ENCODE results near the gene CLCN2.
A peak's percentile ranks its signal among the peaks of the same experiment; 100 is the strongest.
"Not testable (repeated sequence)": the region's sequence is repeated elsewhere in the genome, so short reads cannot be mapped to it uniquely, and the experiment has no call there.

CLCN2 gene

DNA sequence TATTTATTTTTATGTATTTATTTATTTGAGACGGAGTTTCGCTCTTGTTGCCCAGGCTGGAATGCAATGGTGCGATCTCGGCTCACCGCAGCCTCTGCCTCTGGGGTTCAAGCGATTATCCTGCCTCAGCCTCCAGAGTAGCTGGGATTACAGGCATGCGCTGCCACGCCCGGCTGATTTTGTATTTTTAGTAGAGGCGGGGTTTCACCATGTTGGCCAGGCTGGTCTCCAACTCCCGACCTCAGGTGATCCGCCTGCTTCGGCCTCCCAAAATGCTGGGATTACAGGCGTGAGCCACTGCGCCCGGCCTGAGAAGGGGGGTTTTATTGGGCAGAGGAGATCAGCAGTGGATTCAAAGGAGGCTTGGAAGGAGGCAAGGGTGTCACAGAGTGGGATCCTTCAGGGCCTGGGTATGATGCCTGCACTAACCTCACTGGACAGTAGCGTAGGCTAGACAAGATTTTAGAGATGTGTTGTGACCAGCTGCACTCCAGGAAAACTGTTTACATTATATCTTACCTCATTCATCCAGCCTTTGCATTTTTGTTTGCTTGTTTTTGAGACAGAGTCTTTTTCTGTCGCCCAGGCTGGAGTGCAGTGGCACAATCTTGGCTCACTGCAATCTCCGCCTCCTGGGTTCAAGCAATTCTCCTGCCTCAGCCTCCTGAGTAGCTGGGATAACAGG is 21.8 kb downstream of the CLCN2 start:
- peaks cover 21% of the 10 kb centered on the region for H3K36me3 ChIP-seq (ENCODE audit: control insufficient read depth, insufficient read depth, low read length)
- H3K9me3 ChIP-seq (ENCODE audit: control insufficient read depth, insufficient read depth, low read length): not testable (repeated sequence)

GRCh38 chr3:184339001-184339400 is 22.4 kb downstream of the CLCN2 start:
- Histone ChIP-seq H3K4me3 (ENCODE audit: low read depth, low read length) (peak overlapping the region; percentile 27), H3K36me3 (ENCODE audit: control insufficient read depth, insufficient read depth, low read length) (peaks cover 27% of the 10 kb centered on the region), H3K27me3 (ENCODE audit: control insufficient read depth, insufficient read depth, low read length) (no peaks in the 10 kb centered on the region), H3K4me1 (ENCODE audit: control insufficient read depth, insufficient read depth, low read length) (peaks cover 25% of the 10 kb centered on the region), H3K9me3 (ENCODE audit: control insufficient read depth, insufficient read depth, low read length) (no peaks in the 10 kb centered on the region), H3K9ac (ENCODE audit: low read depth, low read length) (no peak overlapping the region), H3K27ac (ENCODE audit: low read depth, low read length) (peak overlapping the region; percentile 46)

More for the DNA sequence above, 21.8 kb downstream of the CLCN2 start:
- not testable (repeated sequence) for H3K9ac ChIP-seq (ENCODE audit: low read depth, low read length); H3K27ac ChIP-seq (ENCODE audit: low read depth, low read length); H3K27me3 ChIP-seq (ENCODE audit: control insufficient read depth, insufficient read depth, low read length); H3K4me3 ChIP-seq (ENCODE audit: low read depth, low read length)
- H3K4me1 ChIP-seq (ENCODE audit: control insufficient read depth, insufficient read depth, low read length): peaks cover 25% of the 10 kb centered on the region

DNA sequence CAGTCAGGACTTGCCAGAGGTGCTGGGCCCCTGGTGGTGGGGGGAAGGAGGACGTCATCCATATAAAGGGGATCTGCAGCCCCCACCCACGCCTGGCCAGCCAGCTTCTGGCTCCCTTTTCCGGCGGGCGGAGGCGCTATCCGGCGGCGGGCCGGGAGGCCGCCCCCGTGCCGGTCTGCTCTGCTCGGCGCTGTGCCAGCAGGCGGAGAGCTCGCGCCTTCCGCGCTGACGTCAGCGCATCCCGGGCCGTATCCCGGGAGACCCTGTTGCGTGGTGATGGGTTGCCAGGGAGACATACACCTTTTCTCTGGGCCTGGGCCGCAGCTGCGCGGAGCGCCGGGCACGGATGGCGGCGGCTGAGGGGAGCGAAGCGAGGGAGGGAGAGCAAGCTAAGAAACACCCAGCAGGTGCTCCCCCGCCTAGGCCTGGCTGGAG is 22.9 kb downstream of the CLCN2 start:
- Histone ChIP-seq H3K9ac (ENCODE audit: low read depth, low read length) (no peak overlapping the region), H3K27ac (ENCODE audit: low read depth, low read length) (peak overlapping the region; percentile 46), H3K4me1 (ENCODE audit: control insufficient read depth, insufficient read depth, low read length) (peaks cover 25% of the 10 kb centered on the region), H3K9me3 (ENCODE audit: control insufficient read depth, insufficient read depth, low read length) (no peaks in the 10 kb centered on the region), H3K36me3 (ENCODE audit: control insufficient read depth, insufficient read depth, low read length) (peaks cover 29% of the 10 kb centered on the region), H3K4me3 (ENCODE audit: low read depth, low read length) (peak overlapping the region; percentile 27), H3K27me3 (ENCODE audit: control insufficient read depth, insufficient read depth, low read length) (no peaks in the 10 kb centered on the region)

GRCh38 chr3:184337981-184338380 is 23.4 kb downstream of the CLCN2 start:
- H3K9ac ChIP-seq (ENCODE audit: low read depth, low read length): no peak overlapping the region
- H3K9me3 ChIP-seq (ENCODE audit: control insufficient read depth, insufficient read depth, low read length): no peaks in the 10 kb centered on the region
- peaks cover 25% of the 10 kb centered on the region for H3K4me1 ChIP-seq (ENCODE audit: control insufficient read depth, insufficient read depth, low read length)
- peak overlapping the region; percentile 46 for H3K27ac ChIP-seq (ENCODE audit: low read depth, low read length)
- H3K4me3 ChIP-seq (ENCODE audit: low read depth, low read length): peak overlapping the region; percentile 27
- H3K36me3 ChIP-seq (ENCODE audit: control insufficient read depth, insufficient read depth, low read length): peaks cover 29% of the 10 kb centered on the region
- H3K27me3 ChIP-seq (ENCODE audit: control insufficient read depth, insufficient read depth, low read length): no peaks in the 10 kb centered on the region

DNA sequence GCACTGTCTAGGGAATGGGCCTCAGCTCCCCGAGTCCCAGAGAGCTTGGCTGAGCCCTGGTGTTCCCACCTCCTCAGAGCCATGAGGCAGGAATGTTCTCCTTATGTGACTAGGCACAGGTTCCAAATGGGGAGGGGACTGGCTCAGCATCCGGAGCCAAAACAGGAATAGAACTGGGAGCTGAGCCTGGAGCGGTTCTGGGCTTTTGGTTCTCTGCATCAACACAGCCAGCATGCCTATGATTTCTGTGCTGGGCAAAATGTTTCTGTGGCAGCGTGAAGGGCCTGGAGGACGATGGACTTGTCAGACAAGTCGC is 24.0 kb downstream of the CLCN2 start, which contains the start of gene FAM131A:
Gene FAM131A, plus strand, starts transcription at position 202 of the 316 bp plus-strand sequence. Its CDS starts 31 bp downstream, at position 233.
- Histone ChIP-seq H3K27me3 (ENCODE audit: control insufficient read depth, insufficient read depth, low read length) (no peaks in the 10 kb centered on the region), H3K27ac (ENCODE audit: low read depth, low read length) (peak within 1 kb of the TSS; percentile 97), H3K9ac (ENCODE audit: low read depth, low read length) (peak within 1 kb of the TSS; percentile 83), H3K4me1 (ENCODE audit: control insufficient read depth, insufficient read depth, low read length) (peaks cover 25% of the 10 kb centered on the region), H3K9me3 (ENCODE audit: control insufficient read depth, insufficient read depth, low read length) (no peaks in the 10 kb centered on the region), H3K4me3 (ENCODE audit: low read depth, low read length) (peak within 1 kb of the TSS; percentile 91), H3K36me3 (ENCODE audit: control insufficient read depth, insufficient read depth, low read length) (peaks cover 29% of the 10 kb centered on the region)

GRCh38 chr3:184336547-184337398 is 24.6 kb downstream of the CLCN2 start:
- Histone ChIP-seq H3K4me1 (ENCODE audit: control insufficient read depth, insufficient read depth, low read length) (peaks cover 25% of the 10 kb centered on the region), H3K27ac (ENCODE audit: low read depth, low read length) (peak overlapping the region; percentile 97)

DNA sequence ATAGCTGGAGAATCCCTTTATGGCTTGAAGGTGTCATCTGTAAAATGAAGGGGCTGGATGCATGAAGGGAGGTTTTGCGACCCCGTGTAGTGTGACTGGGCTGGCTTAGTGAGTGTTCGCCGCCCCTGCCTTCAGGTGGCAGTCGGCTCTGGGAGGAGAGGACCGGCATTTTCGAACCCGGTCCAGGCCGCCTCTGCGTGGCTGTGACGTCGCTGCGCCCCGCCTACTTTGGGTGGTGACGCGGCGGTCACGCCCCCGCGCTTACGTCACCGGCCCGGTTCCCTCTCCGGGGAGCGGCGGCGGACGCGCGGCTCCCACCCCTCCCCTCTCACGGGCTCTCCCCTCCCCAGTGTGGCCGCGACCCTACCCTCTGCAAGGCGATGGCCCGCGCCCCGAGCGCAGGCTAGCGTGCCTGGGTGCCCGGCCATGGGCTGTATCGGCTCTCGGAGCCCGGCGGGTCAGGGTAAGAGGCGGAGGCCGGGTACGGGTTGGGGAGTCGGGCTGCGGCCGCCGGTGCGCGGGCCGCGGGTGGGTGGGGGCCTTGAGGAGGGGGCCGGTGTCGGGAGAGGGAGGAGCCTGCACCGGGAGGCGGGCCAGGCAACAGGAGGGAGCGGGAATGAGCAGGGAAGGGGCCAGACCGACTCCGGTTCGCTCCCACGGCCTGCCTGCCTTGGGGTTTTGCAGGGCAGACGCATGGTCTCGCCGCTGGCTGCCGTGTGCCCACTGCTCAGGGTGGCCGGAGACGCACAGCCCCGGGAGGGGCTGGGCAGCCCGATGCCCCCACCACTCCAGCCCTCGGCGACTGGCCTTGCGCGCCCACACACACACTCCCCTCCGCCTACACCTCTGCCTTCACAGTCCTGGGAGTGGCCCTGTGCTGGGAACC is 25.5 kb downstream of the CLCN2 start:
- H3K27ac ChIP-seq (ENCODE audit: low read depth, low read length): peak overlapping the region; percentile 97
- H3K36me3 ChIP-seq (ENCODE audit: control insufficient read depth, insufficient read depth, low read length): peaks cover 43% of the 10 kb centered on the region
- H3K4me1 ChIP-seq (ENCODE audit: control insufficient read depth, insufficient read depth, low read length): peaks cover 25% of the 10 kb centered on the region
- H3K9ac ChIP-seq (ENCODE audit: low read depth, low read length): peak overlapping the region; percentile 83
- no peaks in the 10 kb centered on the region for H3K9me3 ChIP-seq (ENCODE audit: control insufficient read depth, insufficient read depth, low read length)
- H3K27me3 ChIP-seq (ENCODE audit: control insufficient read depth, insufficient read depth, low read length): no peaks in the 10 kb centered on the region
- H3K4me3 ChIP-seq (ENCODE audit: low read depth, low read length): peak overlapping the region; percentile 91

More at GRCh38 chr3:184336547-184337398, 24.6 kb downstream of the CLCN2 start:
- Histone ChIP-seq H3K9ac (ENCODE audit: low read depth, low read length) (peak overlapping the region; percentile 83), H3K27me3 (ENCODE audit: control insufficient read depth, insufficient read depth, low read length) (no peaks in the 10 kb centered on the region), H3K4me3 (ENCODE audit: low read depth, low read length) (peak overlapping the region; percentile 91), H3K36me3 (ENCODE audit: control insufficient read depth, insufficient read depth, low read length) (peaks cover 34% of the 10 kb centered on the region), H3K9me3 (ENCODE audit: control insufficient read depth, insufficient read depth, low read length) (no peaks in the 10 kb centered on the region)

DNA sequence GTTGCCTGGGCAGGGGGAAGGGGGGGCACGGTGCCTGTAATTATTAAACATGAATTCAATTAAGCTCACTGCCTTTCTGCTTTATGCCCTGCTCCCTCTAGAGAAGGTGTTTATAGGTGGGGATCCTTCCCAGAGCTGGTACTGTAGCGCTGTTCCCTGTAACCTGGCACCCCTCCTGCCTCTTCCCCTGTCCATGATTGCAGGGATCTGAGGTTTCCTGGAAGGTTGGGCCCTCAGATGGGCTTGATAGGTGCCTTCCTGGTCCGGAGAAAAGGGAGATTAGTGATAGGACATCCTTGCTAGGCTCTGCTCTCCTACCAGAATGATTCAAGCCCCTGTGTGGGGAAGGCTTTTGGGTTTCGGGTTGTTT is 26.1 kb downstream of the CLCN2 start:
- Histone ChIP-seq H3K27me3 (ENCODE audit: control insufficient read depth, insufficient read depth, low read length) (no peaks in the 10 kb centered on the region), H3K4me1 (ENCODE audit: control insufficient read depth, insufficient read depth, low read length) (peaks cover 25% of the 10 kb centered on the region), H3K9ac (ENCODE audit: low read depth, low read length) (peak overlapping the region; percentile 18; the same call in 1 of the 2 replicates), H3K9me3 (ENCODE audit: control insufficient read depth, insufficient read depth, low read length) (no peaks in the 10 kb centered on the region), H3K36me3 (ENCODE audit: control insufficient read depth, insufficient read depth, low read length) (peaks cover 48% of the 10 kb centered on the region), H3K27ac (ENCODE audit: low read depth, low read length) (peak overlapping the region; percentile 97), H3K4me3 (ENCODE audit: low read depth, low read length) (peak overlapping the region; percentile 91; the same call in 1 of the 2 replicates)

- Histone ChIP-seq H3K4me3 (ENCODE audit: low read depth, low read length) (no peak overlapping the region), H3K36me3 (ENCODE audit: control insufficient read depth, insufficient read depth, low read length) (peaks cover 54% of the 10 kb centered on the region), H3K4me1 (ENCODE audit: control insufficient read depth, insufficient read depth, low read length) (peaks cover 25% of the 10 kb centered on the region), H3K27me3 (ENCODE audit: control insufficient read depth, insufficient read depth, low read length) (no peaks in the 10 kb centered on the region), H3K9ac (ENCODE audit: low read depth, low read length) (no peak overlapping the region), H3K9me3 (ENCODE audit: control insufficient read depth, insufficient read depth, low read length) (no peaks in the 10 kb centered on the region), H3K27ac (ENCODE audit: low read depth, low read length) (peak overlapping the region; percentile 97)
Observed at GRCh38 chr3:184334470-184335158, 26.8 kb downstream of the CLCN2 start.

GRCh38 chr3:184333700-184334099 is 27.7 kb downstream of the CLCN2 start:
- H3K9ac ChIP-seq (ENCODE audit: low read depth, low read length): no peak overlapping the region
- H3K27me3 ChIP-seq (ENCODE audit: control insufficient read depth, insufficient read depth, low read length): no peaks in the 10 kb centered on the region

More at GRCh38 chr3:184333700-184334099, 27.7 kb downstream of the CLCN2 start:
- Histone ChIP-seq H3K4me1 (ENCODE audit: control insufficient read depth, insufficient read depth, low read length) (peaks cover 21% of the 10 kb centered on the region), H3K36me3 (ENCODE audit: control insufficient read depth, insufficient read depth, low read length) (peaks cover 63% of the 10 kb centered on the region), H3K9me3 (ENCODE audit: control insufficient read depth, insufficient read depth, low read length) (no peaks in the 10 kb centered on the region), H3K4me3 (ENCODE audit: low read depth, low read length) (no peak overlapping the region), H3K27ac (ENCODE audit: low read depth, low read length) (peak overlapping the region; percentile 97)
